Activated CD4-positive, CD25-positive, alpha-beta regulatory T cell treated with anti-CD3 and anti-CD28 coated beads, Interleukin-2, amount 50 U/mL, for 72 hours (primary cell): Measurements from ENCODE around the gene GID8.

Source experiments
- DNase-seq: peaks from one replicate; pipeline ENCODE4 v3.0.0; 2021

GID8 gene

DNA sequence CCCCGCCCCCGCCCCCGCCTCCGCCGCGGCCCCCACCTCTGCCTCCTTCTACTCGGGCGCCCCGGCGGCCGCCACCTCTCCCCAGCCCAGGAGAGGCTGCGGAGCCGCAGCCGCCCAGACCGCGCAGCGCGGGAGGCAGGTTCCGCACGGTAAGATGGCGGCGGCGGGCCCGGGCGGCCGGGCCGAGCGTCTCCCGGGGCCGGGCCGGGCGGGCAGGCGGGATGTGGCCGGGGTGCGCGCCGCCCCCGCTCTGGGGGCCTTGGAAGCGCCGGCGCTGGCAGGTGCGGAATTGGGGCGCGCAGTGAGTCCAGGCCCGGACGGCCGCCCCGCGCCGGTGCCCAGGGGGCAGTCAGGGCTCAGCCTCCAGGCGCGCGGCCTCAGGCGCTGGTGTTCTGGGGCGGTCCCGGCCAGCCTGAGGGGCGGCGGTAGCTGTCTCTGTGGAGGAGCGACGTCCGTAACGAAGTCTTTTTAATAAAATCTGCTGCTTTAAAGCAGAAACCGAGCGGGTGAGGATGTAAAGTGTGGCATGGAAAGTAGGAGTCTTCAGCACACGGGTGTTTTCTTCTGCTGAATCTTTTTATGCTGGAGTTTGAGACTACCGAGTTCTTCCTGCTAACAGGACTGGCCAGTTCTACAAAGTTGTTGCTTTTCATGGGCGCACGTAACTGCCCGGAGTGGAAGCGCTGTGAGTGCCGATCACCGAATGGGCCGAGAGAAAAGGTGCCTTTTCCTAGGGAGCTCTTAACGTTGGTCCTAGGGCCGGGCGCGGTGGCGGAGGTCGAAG, at the start of gene GID8:
TSS of gene GID8 (plus strand) at position 43 of the 784 bp plus-strand sequence. CDS start 3,356 bp downstream, outside the sequence.
- no peak for DNase-seq

DNA sequence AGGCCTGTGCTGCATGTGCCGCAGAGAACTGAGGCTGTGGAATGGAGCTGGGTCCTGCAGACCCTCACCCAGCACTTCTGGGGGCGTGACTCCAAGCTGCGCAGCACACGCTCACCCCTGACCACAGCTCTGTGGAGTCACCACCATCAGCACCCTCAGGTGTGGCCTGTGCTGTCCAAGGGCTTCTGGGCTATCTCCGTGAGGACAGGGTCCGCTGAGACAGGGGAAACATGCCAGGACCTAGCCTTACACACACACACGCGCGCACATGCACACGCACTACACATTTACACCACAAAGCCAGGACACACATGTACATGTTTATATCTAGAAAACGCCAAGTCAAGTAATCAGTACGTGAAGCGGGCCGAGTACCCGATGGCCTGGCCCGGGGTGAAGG, 49.5 kb upstream of the GID8 start:
- DNase-seq = no peak

DNA sequence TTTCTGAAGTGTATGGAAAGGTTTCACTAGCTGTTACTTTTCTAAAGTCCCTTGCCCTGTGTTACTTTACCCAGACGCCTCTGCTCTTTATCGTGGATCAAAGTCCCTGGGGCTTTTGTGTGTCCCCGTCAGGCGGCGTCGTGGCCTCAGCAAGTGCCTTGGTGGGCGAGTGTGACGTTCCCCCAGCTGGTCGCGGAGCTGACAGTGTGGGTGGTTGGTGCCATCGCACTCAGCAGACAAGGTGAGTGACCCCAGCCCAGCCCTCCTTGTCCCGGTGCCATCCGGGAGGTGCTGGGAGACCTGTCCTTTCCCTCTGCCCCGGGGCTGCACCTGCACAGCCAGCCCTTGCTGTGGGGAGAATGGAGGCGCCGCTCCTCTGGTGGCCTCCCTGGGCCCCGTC, 49.0 kb upstream of the GID8 start:
- no peak for DNase-seq

DNA sequence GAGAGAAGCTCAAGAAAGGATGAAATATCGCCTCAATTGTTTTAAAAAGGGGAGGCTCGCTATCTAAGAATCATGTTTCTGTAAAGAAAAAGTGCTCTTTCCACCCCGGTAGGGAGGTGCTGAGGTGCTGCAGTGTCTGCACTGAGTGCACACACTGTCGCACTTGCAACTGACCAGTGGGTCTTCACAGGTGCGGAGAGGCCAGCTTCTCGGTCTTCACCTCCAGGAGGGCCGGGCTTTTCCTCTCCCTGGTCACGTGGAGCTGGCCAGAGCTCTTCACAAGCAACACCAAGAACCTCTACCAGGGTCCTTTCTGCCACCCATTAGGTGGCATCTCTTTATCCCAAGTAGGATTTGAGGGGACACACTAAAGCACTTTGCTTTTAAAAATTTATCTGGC, 48.5 kb upstream of the GID8 start:
- no peak for DNase-seq

DNA sequence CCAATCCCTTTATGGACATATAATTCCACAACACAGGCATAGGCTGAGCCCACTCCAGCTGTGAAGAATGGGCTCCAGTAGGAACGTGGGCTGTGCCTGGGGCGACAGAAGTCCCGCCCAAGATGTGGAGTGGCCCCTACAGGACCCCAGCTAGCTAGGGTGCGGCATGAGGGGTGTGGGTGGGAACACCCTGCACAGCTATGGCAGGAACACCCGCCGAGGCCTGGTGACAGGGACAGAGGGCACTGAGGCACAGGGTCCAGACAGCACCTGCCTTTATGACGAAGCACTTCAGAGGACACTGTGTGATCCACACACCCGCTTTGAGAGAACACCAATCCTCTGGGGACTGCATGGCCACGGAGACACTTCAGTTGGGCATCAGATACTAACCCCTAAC, 48.1 kb upstream of the GID8 start:
- no peak for DNase-seq

DNA sequence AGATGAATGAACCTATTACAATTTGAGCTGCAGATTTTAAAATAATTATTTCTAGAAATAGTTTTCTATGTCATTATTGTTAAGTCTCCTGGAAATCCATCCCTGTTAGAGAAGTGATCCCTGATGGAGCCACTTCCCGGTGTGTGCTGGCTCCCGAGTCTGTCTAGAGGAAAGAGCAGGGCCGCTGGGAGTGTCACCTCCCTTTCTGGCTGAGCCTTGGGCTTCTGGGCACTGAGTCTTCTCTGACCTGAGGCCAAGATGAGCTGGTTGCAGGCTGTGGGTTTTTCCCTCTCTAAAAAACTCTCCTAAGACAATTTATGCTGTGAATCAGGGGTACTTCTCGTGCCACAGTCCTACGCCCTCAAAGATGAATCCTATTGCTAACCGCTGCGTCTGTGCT, 47.5 kb upstream of the GID8 start:
- DNase-seq = no peak

DNA sequence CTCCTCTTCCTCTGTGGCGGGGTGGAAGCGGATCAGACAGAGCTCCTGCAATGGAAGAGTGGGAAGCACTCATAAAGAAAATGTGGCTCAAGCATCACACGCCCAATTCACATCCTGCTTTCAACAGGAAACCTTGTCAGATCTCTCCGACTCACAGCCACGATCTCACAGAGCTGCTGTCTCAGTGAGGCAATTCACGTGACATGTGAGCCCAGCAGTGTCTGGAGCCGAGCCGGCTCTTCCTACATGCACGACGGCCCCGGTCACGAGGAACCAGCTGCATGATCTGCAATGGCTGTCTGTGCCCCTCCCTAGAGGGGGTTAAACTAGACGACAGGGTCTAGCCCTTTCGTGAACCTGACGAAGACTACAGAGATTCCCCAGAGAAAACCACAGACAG, 46.8 kb upstream of the GID8 start:
- no peak for DNase-seq

DNA sequence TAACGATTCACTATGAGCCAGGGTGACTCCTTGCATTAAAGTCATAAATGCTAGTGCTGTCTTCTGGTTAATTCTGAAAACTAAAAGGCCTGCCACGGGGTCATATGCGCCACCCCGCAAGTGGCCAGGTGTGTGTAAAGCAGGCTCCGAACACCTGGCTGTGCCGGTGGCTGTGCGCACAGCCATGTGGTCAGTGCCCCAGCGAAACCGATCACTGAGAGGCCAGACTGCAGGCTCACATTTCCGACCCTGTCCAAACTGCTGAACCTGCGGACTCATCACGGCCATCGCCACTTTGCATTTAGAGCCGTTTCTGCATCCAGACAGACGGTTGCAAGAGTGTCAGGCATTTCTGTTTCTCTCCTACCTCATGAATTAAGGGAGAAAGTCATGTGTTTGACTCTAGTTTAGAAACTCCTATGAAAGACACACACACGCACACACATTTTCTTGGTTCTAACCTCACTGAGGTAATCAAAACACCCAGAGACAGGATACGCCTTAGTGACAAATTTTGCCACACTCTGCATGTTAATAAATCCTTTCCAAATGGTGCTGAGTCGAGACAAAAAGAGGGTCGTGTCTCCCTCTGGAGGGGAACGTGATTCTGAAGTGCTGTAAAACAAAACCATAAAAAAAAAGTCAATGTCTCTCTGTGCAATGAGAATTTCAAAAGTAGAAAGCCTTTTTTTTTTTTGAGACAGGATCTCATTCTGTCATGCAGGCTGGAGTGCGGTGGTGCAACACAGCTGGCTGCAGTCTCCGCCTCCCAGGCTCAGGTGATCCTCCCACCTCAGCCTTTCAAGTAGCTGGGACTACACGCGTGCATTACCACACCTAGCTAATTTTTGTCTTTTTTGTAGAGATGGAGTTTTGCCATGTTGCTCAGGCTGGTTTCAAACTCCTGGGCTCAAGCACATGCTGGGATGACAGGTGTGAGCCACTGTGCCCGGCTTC, 45.3 kb upstream of the GID8 start:
- no peak for DNase-seq

DNA sequence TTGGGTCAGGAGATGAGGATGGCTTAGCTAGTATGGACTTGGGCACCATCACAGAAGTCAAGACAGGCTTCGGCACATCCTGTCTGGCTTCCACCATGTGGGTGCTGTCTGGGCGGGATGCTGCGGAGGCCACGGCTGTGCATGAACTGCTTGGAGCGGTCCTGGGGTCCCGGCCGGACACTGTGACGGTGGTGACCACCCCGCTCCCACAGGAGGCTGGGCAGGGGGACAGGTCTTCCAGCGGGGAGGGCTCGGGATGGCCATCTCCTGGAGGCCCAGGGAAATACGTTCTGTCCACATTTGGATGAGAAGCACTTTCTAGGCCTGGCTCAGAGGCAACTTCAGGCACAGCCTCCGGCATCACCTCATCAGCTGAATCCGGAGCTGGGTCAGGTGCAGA, 44.2 kb upstream of the GID8 start:
- DNase-seq = no peak

DNA sequence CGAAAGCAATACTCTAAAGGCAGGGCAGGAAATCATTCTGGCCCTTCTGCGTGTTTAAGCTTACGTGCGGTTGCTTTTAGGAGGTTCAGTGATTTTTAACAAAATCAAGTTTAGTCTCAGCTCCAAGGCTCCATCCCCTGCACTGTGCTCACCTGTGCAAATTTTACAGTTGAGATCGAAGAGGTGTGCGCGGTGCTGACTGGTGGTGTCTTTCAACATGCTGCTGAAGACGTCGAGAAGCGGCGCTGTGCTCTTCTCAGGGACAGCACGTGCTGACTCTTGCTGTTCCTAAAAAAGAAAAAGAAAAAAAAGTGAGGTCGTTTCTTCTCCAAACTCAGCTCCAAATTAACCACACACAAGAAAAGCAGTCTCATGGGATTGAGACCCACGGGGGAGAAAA, 43.7 kb upstream of the GID8 start:
- no peak for DNase-seq

DNA sequence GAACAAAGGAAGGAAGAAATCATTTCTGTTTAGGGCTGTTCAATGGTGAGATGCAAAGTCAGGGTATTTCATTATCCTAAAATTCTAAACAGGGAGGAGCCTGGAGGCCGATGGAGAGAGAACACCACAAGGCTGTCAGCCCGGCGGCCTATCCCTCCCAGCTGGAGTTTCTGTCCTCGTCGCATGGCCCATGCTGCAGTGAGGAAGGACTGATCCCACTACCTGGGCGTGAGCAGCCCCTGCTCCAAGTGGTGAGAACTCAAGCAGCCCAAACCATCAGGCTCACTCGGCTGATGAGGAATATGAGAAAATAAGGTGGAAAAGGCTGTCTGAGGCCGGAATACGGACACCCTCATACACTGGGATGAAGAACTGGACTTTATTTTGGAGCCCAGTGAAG, 42.4 kb upstream of the GID8 start:
- DNase-seq = no peak

DNA sequence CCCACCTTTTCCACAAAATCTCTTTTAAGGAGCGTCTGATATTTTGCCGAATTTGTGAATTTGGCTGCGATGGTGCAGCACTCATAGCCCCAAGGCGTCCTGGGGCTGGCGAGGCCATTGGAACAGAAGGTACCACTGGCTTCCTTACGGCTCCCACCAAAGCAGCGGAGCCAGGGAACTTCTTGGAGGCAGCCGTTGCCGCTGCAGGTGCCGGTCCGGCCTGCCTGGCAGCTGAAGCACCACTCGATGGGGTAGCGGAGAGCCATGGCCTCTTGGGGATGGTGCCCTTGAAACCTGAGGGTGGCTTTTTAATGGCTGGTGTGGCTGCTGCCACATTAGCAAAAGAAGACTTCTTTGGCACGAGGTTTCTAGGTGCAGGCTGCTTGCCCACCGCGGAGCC, 41.4 kb upstream of the GID8 start:
- no peak for DNase-seq

DNA sequence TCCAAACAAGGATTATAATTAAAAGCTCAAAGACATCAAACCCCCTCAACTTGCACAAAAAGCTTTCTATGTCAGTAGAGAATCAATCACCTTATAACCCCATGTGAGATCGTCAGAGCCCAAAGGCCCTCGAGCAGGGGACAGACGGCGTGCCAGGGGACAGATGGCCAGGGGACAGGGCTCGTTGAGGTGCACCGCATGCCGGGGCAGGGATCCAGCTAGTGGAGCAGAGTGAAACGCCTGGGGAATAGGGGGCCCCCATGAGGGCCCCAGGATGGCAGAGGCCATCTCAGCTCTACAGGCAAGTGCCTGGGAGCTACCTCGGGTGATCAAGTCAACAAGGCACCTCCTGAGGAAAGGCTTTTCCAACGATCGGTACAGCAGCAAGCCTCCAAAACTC, 40.3 kb upstream of the GID8 start:
- DNase-seq = no peak

DNA sequence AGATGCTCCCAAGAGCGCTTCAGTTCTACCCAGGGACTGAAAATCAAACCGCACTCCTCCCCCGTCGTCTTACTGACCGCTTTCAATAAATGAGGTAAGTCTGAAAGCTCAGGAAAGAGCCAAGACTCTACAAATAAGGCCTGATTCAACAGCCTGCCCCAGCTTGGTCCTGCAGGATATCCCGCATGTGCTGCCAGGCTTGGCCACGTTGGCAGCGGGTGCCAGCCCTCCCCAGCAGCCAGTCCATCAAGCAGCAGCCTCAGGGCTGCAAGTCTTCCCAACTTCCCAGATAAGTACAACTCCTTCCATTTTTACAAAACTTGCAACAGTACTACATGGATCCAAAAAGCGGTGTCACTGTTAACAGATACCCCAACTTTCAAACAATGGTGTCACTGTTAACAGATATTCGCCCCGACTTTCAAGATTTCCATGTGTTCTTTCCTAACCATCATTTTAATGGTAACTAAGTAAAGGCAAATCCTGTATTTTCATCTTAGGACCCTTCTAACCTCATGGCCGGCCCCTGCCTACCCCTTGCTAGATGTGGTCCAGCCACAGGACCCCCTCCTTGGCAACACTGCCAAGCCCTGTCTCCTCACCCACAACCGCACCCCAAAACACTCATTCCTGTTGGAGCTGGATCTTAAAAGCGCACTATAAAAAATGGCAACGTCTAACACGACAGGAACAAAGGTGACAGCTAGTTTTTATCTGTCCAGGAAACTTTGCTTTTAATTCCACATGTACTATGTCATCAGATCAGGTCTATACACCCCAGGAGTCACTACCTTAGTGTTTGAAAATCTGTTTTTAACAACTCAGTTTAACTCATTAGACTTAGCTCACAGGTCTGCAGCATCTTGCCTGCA, 39.6 kb upstream of the GID8 start:
- no peak for DNase-seq

DNA sequence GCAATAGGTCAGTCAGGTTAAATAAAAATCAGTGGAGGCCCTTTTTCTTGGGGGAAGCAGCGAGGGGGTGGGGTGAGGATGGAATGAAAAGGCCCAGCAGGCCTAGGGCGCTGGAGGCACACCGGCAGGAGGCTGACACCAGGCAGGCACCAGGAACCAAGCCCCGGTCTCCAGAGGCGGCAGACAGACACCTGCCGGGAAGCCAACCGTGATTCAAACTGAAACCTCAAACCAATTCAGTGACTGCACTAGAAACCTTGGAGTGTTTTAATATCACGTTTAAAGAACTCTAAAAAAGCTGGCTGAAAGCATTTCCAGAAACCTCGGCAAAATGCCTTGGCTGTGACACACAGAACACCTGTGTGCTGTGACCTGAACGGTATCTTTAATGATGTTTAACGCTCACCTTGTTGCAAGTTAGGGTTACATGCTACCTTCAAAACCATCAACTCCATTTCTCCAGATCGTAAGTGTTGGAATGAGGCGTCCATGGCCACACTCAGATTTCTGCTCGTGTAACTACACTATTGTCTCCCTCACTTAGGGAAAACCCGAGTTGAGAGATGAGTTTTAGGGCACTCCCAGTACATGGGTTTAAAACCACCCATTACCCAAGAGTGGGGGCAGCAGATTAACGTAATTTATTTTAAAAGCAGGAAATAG, 38.8 kb upstream of the GID8 start:
- DNase-seq = no peak

DNA sequence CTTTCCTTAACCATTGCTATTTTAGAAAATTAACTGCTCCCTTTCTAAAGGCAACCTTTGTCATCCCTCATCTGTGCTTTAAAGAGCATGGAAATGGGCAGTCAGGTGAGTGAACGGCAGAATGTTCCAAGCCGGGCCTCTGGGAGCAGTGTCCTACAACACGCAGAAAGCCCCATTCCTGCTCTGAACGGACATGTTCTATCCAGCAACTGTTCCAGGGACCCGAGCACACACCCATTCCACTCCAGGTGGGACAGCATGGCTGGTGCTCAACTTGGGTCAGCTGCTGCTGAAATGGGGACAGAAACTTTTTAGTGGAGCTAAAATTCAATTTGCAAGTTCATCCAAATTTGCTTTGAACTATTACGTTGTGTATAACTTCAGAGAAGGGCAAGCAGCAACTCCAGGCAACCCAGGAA, 38.3 kb upstream of the GID8 start:
- no peak for DNase-seq

DNA sequence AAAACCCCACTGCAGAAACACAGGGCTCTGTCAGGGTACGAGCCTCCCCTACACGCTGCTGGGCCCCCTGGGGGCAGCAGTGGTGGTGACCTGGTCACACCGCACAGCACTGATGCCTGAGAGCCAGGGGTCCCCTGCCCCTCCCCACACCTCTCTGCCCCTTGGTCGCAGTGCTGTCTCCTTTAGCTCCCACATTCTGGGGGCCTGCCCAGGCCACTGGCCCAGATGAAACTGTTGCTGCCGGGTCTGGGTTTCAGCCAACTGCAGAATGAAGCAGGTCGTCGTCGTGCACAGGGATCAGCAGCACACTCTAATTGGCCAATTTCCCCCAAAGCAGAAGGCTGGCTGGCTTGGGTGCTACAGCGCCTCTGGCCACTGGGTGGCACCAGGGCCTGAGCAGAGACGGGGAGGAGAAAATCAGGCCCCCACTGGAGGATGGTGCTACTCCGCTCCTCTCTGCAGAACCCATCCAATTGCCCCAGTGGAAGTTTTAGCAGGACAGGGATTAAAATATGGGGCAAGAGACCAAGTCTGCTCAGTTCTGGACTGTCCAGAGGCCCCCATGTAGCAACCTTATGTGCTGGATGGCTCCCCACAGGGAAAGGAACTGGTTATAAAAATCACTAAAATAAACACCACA, 37.8 kb upstream of the GID8 start:
- DNase-seq = peak; percentile 69

DNA sequence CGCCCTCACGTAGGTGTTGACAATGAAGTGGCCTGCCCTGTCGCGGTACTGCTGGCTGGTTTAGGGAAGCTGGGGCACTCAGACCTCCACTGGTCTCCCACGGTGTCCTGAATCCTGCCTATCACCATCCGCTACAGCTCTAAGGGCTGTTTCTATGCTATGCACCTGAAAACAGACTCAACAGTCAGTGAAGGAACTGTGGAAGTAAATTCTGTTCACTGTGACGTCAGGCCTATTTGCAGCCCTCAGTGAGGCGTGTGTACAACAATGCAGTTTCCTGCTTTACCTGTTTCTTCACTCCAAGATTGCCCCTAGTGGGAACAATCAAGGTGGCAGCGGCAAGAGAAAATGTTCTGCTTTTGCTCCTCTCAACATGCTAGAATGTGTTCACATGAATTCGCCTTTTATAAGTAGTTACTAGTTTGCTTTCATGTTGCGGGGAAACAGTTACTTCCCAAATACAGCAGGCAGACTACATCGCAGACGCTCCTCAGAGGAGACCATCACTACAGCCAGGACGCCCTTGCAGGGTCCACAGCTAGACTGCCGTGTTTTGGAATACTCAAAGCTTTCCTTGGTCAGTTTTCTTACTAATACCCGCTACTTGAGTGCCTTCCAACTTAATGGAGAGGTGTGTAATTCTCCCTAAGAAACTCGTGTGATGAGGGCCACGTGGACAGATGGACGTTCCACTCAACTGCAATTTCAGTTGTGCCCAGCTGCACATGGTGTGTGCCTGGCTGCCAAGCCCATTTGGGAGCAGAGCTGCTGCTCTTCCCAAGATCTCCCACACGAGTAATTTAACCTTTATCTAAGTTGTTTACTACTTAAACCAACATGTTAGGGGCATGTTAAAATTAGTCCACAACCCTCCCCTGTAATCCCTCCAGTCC, 37.0 kb upstream of the GID8 start:
- no peak for DNase-seq

DNA sequence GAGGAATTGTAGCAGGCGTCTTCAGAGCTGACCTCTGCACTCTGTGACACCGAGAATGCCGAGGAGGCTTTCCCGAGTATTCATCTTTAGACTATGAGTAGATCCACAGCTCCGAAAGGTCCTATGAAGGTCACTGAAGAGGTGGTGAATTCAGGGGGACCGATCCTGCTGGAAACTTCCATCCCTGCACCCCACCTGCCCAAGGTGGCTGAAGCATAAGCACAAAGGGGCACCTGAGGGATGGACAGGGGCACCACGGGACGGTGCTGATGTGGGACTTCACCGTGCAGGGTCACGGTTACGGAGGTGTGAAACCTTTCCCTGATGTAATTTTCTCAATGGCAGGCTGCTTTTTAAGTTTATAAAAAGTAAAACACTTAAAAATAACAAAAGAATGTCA, 36.1 kb upstream of the GID8 start:
- DNase-seq = no peak

DNA sequence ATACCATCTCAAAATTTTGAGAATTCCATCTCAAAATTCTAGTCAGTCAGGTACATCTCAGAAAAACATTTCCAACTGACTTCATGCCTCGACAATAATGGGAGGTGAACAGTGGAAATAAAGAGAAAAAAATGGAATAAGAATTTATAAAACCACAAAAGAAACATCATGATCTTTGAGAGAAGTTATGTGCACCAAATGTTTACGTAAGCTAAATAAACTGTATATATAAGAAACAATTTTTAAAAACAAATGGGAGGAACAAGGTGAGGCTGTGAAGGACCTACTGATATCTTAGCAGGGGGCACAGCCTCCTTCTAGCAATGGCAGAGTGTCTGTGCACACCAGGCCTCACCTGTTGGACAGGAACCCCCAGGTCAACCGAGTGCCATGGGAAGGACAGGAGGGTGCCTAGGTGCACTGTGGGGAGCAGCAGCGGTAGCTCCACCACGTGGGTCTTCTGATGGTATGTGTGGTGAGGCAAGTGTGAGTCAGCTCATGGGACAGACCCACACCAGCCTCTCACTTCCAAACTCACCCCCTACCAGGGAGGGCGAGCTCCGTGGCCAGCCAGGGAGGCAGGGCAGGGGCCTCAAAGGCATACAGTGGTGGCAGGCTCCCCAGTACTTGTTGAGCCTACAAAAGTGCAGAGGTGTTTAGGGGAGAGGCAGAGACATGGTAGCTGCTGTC, 34.9 kb upstream of the GID8 start:
- DNase-seq = no peak
